ENCODE data around the gene LGR6. TPM values are rescaled to one million over a fixed set of nuclear protein-coding genes. Genes with fewer than 3 reads are reported as not detected.

The LGR6 gene
- total and polyA plus RNA-seq, 10 of the 15 experiments (the other 5 are each of a cell fraction or from before 2014, with no cell fraction given): not detected

DNA sequence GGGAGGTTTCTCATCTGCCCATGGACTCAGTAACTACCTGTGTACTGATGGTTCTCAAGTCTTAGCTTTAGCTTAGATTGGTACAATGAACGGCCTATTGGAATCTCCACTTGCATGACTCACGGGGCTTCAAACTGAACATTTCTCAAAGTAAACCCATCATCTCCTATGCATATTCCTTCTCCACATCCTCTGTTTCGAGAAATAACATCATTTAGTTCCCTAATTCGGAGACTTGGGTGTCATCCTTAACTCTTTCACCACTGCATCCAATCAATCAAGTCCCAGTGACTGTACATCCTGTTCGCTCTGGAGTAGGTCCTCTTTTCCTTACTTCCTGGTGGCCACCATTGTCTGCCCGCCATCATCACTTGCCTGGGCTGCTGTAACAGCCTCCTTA, 55.8 kb downstream of the LGR6 start:
- no peaks in the 10 kb centered on the region for H3K4me1 ChIP-seq (ENCODE audit: control insufficient read depth, insufficient read depth, low read length)
- in situ Hi-C loops (cut with MboI): no loop called here
- FAIRE-seq (no peak), DNase-seq (ENCODE audit: low read depth, low spot score) (no peak), ATAC-seq (no peak)
- no peak overlapping the region for H3K27ac ChIP-seq (ENCODE audit: control insufficient read depth, insufficient read depth)
- ChIA-PET SMC1A (ENCODE audit: uncharacterized antibody, unreplicated experiment) (no interaction called here), POLR2A (no interaction called here), CTCF (no interaction called here), RAD21 (ENCODE audit: unreplicated experiment) (no interaction called here)
- intact Hi-C loops (cut with micrococcal nuclease; ENCODE audit: unreplicated experiment): no loop called here
- WGBS (ENCODE audit: insufficient coverage, insufficient replicate concordance, low lambda C conversion rate, missing lambda C conversion rate): 30% methylated on average over 6 of the region's 6 CpGs
- no peaks in the 10 kb centered on the region for H4K20me1 ChIP-seq (ENCODE audit: control insufficient read depth, insufficient read depth)
- no peak overlapping the region for H3K4me3 ChIP-seq
- no peaks in the 10 kb centered on the region for H3K9me3 ChIP-seq (replicated peaks; ENCODE audit: control insufficient read depth, insufficient read depth, low read length)
- TF ChIP-seq BACH1 (IDR thresholded peaks at IDR 0.05; ENCODE audit: borderline replicate concordance): no peak
- TF ChIP-seq REST (IDR thresholded peaks at IDR 0.05; ENCODE audit: low read depth, low read length): no peak
- TF ChIP-seq ZNF207 (IDR thresholded peaks at IDR 0.05; ENCODE audit: borderline replicate concordance): no peak
- no peak for TF ChIP-seq MTA3 (IDR thresholded peaks at IDR 0.05; ENCODE audit: borderline replicate concordance, low read length)
- TF ChIP-seq, protein P1, sequence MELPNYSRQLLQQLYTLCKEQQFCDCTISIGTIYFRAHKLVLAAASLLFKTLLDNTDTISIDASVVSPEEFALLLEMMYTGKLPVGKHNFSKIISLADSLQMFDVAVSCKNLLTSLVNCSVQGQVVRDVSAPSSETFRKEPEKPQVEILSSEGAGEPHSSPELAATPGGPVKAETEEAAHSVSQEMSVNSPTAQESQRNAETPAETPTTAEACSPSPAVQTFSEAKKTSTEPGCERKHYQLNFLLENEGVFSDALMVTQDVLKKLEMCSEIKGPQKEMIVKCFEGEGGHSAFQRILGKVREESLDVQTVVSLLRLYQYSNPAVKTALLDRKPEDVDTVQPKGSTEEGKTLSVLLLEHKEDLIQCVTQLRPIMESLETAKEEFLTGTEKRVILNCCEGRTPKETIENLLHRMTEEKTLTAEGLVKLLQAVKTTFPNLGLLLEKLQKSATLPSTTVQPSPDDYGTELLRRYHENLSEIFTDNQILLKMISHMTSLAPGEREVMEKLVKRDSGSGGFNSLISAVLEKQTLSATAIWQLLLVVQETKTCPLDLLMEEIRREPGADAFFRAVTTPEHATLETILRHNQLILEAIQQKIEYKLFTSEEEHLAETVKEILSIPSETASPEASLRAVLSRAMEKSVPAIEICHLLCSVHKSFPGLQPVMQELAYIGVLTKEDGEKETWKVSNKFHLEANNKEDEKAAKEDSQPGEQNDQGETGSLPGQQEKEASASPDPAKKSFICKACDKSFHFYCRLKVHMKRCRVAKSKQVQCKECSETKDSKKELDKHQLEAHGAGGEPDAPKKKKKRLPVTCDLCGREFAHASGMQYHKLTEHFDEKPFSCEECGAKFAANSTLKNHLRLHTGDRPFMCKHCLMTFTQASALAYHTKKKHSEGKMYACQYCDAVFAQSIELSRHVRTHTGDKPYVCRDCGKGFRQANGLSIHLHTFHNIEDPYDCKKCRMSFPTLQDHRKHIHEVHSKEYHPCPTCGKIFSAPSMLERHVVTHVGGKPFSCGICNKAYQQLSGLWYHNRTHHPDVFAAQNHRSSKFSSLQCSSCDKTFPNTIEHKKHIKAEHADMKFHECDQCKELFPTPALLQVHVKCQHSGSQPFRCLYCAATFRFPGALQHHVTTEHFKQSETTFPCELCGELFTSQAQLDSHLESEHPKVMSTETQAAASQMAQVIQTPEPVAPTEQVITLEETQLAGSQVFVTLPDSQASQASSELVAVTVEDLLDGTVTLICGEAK (IDR thresholded peaks at IDR 0.05; ENCODE audit: borderline replicate concordance): no peak
- no peak for TF ChIP-seq MYC (IDR thresholded peaks at IDR 0.05; ENCODE audit: insufficient read depth, insufficient read length, insufficient replicate concordance, low read length, severe bottlenecking)
- no TSS peak for BruUV-seq (replicated peaks)
- H2AFZ ChIP-seq (ENCODE audit: control insufficient read depth, low read depth, low read length): no peak overlapping the region
- H3K27me3 ChIP-seq (replicated peaks in 1 of 2; ENCODE audit: control insufficient read depth in 2 of 2, insufficient read depth in 2 of 2, low read length in 1 of 2): peaks cover 0 to 2% of the 10 kb centered on the region in 2 experiments; a peak in 2 of 4 replicates
- no peak overlapping the region for H3K9ac ChIP-seq (ENCODE audit: control insufficient read depth, insufficient read depth, low read length)
- no peaks in the 10 kb centered on the region for H3K36me3 ChIP-seq (ENCODE audit: control insufficient read depth in 2 of 2, insufficient read depth in 2 of 2, low read length in 1 of 2)
- no peak overlapping the region for H3K4me2 ChIP-seq (ENCODE audit: control insufficient read depth, insufficient read depth)
- no peaks in the 10 kb centered on the region for H3K79me2 ChIP-seq (ENCODE audit: control insufficient read depth, insufficient read depth, low read length)
